K562 (cell line): ENCODE data around the gene ATP13A1. TPM values are rescaled to one million over a fixed set of nuclear protein-coding genes. Genes with fewer than 3 reads are reported as not detected.

Experiments used
- ARNT ChIP-seq, 2 experiments: fragments of 450-650 bp; IDR thresholded peaks; 2 replicates each; pipeline ENCODE4 v1.6.1; 2016; ENCODE audit warnings: mild to moderate bottlenecking in 1 of 2
- CBFA2T2 ChIP-seq: fragments of 450-650 bp; conservative IDR thresholded peaks from 2 replicates; pipeline ENCODE4 v1.6.1; 2017; ENCODE audit warnings: mild to moderate bottlenecking
- CHCHD3 ChIP-seq: fragments of 250-450 bp; sonication (Bioruptor Pico); IDR thresholded peaks from 2 replicates; pipeline ENCODE4 v2.1.2; 2022; ENCODE audit warnings: mild to moderate bottlenecking
- CHD4 ChIP-seq: fragments of 200-600 bp; sonication (generic); IDR thresholded peaks from 3 replicates; pipeline ENCODE4 v1.6.1; 2012; ENCODE audit warnings: low read depth, mild to moderate bottlenecking, mixed read lengths, low read length, inconsistent platforms; ENCODE audit not compliant: insufficient read depth, insufficient replicate concordance, poor library complexity, severe bottlenecking
- CREB1 ChIP-seq, 2 experiments: sonication (generic) in 1 of 2; formaldehyde crosslinking in 1 of 2; IDR thresholded peaks; 2 replicates each; pipeline versions ENCODE4 v1.6.1 to v1.8.0; 2012 to 2022; ENCODE audit warnings: inconsistent platforms in 1 of 2, mild to moderate bottlenecking in 1 of 2, missing genetic modification reagents in 1 of 2, moderate library complexity in 1 of 2
- E2F3 ChIP-seq: fragments of 250-450 bp; sonication (Bioruptor Pico); IDR thresholded peaks from 2 replicates; pipeline ENCODE4 v1.4.0; 2020; ENCODE audit warnings: mild to moderate bottlenecking
- ESRRA ChIP-seq: fragments of 450-650 bp; IDR thresholded peaks from 2 replicates; pipeline ENCODE4 v1.6.1; 2014; ENCODE audit warnings: low read depth, mild to moderate bottlenecking, moderate library complexity, borderline replicate concordance
- FOXA3 ChIP-seq, 2 experiments: fragments of 450-650 bp in 1 of 2; sonication (generic) in 1 of 2; formaldehyde crosslinking; IDR thresholded peaks in 1 of 2; conservative IDR thresholded peaks in 1 of 2; 2 replicates each; pipeline versions ENCODE4 v1.4.0 to v1.8.0; 2020 to 2022; ENCODE audit warnings: mild to moderate bottlenecking in 2 of 2, missing genetic modification reagents in 1 of 2
- GATAD2A ChIP-seq: fragments of 450-650 bp; IDR thresholded peaks from 2 replicates; pipeline ENCODE4 v1.6.1; 2017
- HCFC1 ChIP-seq: IDR thresholded peaks from 2 replicates; pipeline ENCODE4 v1.6.1; 2012; ENCODE audit warnings: low read depth, low read length, improper control_type of control experiment
- HMG20B ChIP-seq: fragments of 250-450 bp; sonication (Bioruptor Pico); IDR thresholded peaks from 2 replicates; pipeline ENCODE4 v1.5.0; 2021; ENCODE audit warnings: mild to moderate bottlenecking
- KDM5B ChIP-seq: fragments of 200-600 bp; sonication (generic); IDR thresholded peaks from 2 replicates; pipeline ENCODE4 v1.6.1; 2012; ENCODE audit warnings: low read depth, mild to moderate bottlenecking, moderate library complexity, low read length, control low read depth, inconsistent platforms; ENCODE audit not compliant: insufficient replicate concordance
- LCOR ChIP-seq: sonication (generic); formaldehyde crosslinking; IDR thresholded peaks from 2 replicates; pipeline ENCODE4 v1.8.0; 2022; ENCODE audit warnings: mild to moderate bottlenecking, missing genetic modification reagents
- MCM2 ChIP-seq: fragments of 450-650 bp; IDR thresholded peaks from 2 replicates; pipeline ENCODE4 v1.6.1; 2017; ENCODE audit warnings: low read depth, mild to moderate bottlenecking
- MED1 ChIP-seq: sonication (generic); formaldehyde crosslinking; IDR thresholded peaks from 2 replicates; pipeline ENCODE4 v1.8.1; 2023; ENCODE audit warnings: missing genetic modification reagents, borderline replicate concordance
- NFE2 ChIP-seq: IDR thresholded peaks from 2 replicates; pipeline ENCODE4 v1.6.1; 2014; ENCODE audit warnings: antibody characterized with exemption, low read depth
- RBM17 ChIP-seq: fragments of 200-400 bp; formaldehyde crosslinking; IDR thresholded peaks from 2 replicates; pipeline ENCODE4 v1.6.1; 2017; ENCODE audit warnings: low read depth, mild to moderate bottlenecking, low read length, borderline replicate concordance
- SETDB1 ChIP-seq: IDR thresholded peaks from one replicate; pipeline ENCODE4 v1.6.1; 2012; ENCODE audit warnings: low read length, control low read depth, inconsistent platforms
- SMAD2 ChIP-seq: fragments of 150-350 bp; IDR thresholded peaks from 2 replicates; pipeline ENCODE4 v1.6.1; 2014; ENCODE audit warnings: low read depth, mild to moderate bottlenecking, low read length
- SMARCA4 ChIP-seq: fragments of 450-650 bp; IDR thresholded peaks from 2 replicates; pipeline ENCODE4 v1.6.1; 2016
- WHSC1 ChIP-seq: IDR thresholded peaks from one replicate; pipeline ENCODE4 v1.6.1; 2012; ENCODE audit warnings: low read length, control low read depth, inconsistent platforms
- YBX1 ChIP-seq: fragments of 450-650 bp; IDR thresholded peaks from 2 replicates; pipeline ENCODE4 v1.7.1; 2016; ENCODE audit warnings: mild to moderate bottlenecking
- polyA plus RNA-seq, 8 experiments: library from polyadenylated mRNA; depleted of rRNA in 4 of 8; stranded (reverse) in 5 of 8; unstranded in 3 of 8; fragments of >200 nt; fragmentation: Nextera tagmentation in 2 of 8; fragmentation: Illumina TruSeq in 1 of 8; extraction: Ambion mirVana in 2 of 8; extraction: Trizol in 1 of 8; gene quantifications; 2 replicates each; pipeline versions ENCODE4 v1.2.1 to v1.2.3, GENCODE V29; 2011 to 2014; ENCODE audit warnings: inconsistent platforms in 1 of 8, missing spikeins in 1 of 8
- total RNA-seq, 7 experiments: library from RNA; depleted of rRNA in 6 of 7; stranded (reverse); fragments of >200 nt in 6 of 7; fragmentation: Illumina TruSeq in 2 of 7; extraction: Trizol in 2 of 7; gene quantifications; 2 replicates each; pipeline versions ENCODE4 v1.2.1 to v1.2.3, GENCODE V29; 2011 to 2021; ENCODE audit warnings: low replicate concordance in 1 of 7
- TF ChIP-seq, protein P1 (sequence below), 2 experiments: fragments of 450-650 bp; formaldehyde crosslinking in 1 of 2; IDR thresholded peaks; 2 replicates each; pipeline versions ENCODE4 v1.4.0 to v1.6.1; 2014 to 2020; ENCODE audit warnings: mild to moderate bottlenecking in 2 of 2, borderline replicate concordance in 1 of 2, low read depth in 1 of 2

ATP13A1 gene
- total and polyA plus RNA-seq, 9 of the 15 experiments (the other 6 are each of a cell fraction or from before 2014, with no cell fraction given) = 0.90 to 83.8 (median 23.1) TPM

DNA sequence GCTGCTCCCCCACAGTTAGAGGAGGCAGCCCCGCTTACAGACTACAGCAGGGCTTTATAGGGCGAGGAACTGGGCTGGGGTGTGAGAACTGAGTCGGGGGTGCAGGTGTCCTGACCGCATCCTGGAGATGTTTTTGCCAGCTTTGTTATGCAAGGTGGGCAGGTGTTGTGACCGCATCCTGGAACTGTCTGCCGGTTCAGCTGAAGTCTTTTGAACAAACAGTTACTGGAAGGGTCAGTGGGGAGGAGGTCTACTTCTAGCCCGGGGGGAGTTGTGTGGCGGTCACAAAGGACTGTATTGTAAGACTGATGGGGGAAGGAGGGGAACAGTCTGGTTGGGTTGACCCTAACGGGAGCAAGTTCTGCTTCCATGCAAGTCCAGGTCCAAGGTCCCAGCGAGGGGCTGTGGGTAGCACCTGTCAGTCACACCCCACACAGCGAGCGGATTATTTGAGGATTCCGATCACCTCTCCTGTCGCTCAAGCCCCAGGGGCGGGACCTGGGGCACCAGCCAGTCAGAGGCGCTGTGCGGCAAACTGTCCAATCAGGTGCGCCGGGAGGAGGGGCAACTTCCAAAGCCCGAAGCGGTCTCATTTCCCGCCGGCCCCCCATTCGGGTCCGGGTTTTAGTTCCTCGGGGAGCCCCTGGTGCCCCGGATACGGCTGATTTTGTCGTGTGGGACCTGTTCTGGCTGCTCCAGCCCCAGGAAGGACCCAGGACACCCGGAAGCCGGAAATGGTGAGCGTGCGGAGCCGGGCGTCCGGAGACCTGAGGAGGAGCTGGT is 4.9 kb upstream of the ATP13A1 start, which contains the start of gene ZNF101 (continued):
- no peak for TF ChIP-seq ARNT (IDR thresholded peaks at IDR 0.05)
- no peak for TF ChIP-seq SMARCA4
- TF ChIP-seq MED1 (CRISPR knock-in tag) = no peak
- no peak for TF ChIP-seq RBM17
- TF ChIP-seq KDM5B = peak; percentile 78
- no peak for TF ChIP-seq GATAD2A
- TF ChIP-seq CHCHD3 (CRISPR knock-in tag) = no peak
- TF ChIP-seq CHD4 = no peak
- TF ChIP-seq YBX1 = no peak
- no peak for TF ChIP-seq SMAD2
- no peak for TF ChIP-seq NFE2
- TF ChIP-seq MCM2 = no peak
- TF ChIP-seq HCFC1 = no peak
- TF ChIP-seq, protein P1, sequence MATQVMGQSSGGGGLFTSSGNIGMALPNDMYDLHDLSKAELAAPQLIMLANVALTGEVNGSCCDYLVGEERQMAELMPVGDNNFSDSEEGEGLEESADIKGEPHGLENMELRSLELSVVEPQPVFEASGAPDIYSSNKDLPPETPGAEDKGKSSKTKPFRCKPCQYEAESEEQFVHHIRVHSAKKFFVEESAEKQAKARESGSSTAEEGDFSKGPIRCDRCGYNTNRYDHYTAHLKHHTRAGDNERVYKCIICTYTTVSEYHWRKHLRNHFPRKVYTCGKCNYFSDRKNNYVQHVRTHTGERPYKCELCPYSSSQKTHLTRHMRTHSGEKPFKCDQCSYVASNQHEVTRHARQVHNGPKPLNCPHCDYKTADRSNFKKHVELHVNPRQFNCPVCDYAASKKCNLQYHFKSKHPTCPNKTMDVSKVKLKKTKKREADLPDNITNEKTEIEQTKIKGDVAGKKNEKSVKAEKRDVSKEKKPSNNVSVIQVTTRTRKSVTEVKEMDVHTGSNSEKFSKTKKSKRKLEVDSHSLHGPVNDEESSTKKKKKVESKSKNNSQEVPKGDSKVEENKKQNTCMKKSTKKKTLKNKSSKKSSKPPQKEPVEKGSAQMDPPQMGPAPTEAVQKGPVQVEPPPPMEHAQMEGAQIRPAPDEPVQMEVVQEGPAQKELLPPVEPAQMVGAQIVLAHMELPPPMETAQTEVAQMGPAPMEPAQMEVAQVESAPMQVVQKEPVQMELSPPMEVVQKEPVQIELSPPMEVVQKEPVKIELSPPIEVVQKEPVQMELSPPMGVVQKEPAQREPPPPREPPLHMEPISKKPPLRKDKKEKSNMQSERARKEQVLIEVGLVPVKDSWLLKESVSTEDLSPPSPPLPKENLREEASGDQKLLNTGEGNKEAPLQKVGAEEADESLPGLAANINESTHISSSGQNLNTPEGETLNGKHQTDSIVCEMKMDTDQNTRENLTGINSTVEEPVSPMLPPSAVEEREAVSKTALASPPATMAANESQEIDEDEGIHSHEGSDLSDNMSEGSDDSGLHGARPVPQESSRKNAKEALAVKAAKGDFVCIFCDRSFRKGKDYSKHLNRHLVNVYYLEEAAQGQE (IDR thresholded peaks at IDR 0.05; ENCODE audit: borderline replicate concordance) = no peak; the same call in 1 of the 2 replicates
- TF ChIP-seq, protein P1 (CRISPR knock-in tag; IDR thresholded peaks at IDR 0.05; ENCODE audit: low read depth) = no peak
- TF ChIP-seq WHSC1 = no peak
- TF ChIP-seq HMG20B (CRISPR knock-in tag) = no peak
- TF ChIP-seq FOXA3 (CRISPR knock-in tag; conservative IDR thresholded peaks at IDR 0.05 in 1 of 2, IDR thresholded peaks at IDR 0.05 in 1 of 2) = no peak
- TF ChIP-seq CREB1 (IDR thresholded peaks at IDR 0.05) = no peak
- no peak for TF ChIP-seq CREB1 (CRISPR knock-in tag; IDR thresholded peaks at IDR 0.05)
- no peak for TF ChIP-seq CBFA2T2
- TF ChIP-seq LCOR = no peak
- TF ChIP-seq E2F3 (CRISPR knock-in tag) = 0 out of 2 replicates have a peak, but pooled peaks have one; percentile 67
- no peak for TF ChIP-seq ESRRA
- no peak for TF ChIP-seq SETDB1
